HG02870 (cell line): ENCODE results near the gene AMACR.
"Not testable (repeated sequence)": the region's sequence is repeated elsewhere in the genome, so short reads cannot be mapped to it uniquely, and the experiment has no call there.

Experiments
- ATAC-seq: cut with Tn5 transposase; IDR thresholded peaks from one replicate; pipeline ENCODE4 v1.9.1; 2021; ENCODE audit warnings: mild to moderate bottlenecking, moderate library complexity; ENCODE audit not compliant: unreplicated experiment

AMACR gene

DNA sequence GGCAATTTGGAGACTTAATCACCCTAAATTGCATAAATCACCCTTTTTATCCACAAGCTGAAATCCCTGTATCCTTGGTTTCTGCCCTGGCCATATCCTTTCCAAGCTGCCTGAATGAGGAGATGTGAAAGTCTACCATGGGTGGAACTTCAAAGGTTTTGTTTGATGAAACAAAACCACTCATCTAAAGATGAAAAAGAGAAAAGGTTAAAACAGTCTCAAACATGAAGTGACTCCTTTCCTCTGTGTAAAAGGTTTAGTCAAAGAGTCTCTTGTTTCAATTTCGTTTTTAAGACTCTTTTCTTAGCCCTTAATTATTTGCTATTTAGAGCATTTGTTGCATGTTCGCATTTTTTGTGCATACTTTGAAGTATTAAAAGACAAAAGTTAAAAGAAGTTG is 34.6 kb downstream of the AMACR start:
- ATAC-seq, result peak; percentile 84

DNA sequence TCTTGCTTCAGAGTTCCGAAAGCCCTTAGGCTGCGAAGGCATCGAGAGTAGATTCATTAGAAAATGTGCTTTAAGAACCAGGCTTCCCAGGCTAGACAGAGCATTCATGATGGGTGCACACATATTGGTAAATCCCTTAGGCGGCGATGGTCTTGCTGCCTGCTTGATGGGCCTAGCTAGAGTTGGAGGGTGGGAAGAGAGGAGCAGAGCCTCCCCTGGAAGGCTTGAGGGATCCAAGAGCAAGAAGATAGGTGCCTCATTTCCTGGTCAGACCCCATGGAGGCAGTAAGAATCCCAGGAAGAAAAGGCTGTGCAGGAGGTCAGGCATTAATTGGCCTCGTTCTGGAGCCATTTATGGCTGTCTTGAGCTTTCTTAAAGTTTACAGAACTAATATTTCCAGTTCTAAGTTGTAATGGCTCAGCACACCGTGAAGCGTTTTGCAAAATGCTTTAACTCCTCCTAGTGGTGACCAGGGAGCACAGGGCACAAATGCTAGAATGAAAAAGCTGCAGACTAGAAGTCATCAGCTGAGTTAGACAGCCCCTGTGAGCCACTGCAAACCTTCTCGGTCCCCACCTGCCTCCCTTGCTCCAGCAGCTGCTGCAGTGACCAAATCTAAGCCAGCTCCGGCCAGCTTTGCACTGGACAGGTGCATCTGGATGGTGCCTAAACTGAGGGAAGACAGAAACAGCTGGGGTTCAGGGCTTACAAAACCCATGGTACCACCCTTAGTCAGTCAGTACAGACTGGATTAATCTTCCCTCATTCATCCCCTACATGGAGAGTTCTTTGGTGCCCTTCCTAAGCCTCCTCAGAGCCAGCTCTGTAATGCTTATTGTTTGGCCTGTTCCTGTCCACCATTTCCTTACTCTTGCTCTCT is 38.0 kb downstream of the AMACR start:
- ATAC-seq, result no peak

DNA sequence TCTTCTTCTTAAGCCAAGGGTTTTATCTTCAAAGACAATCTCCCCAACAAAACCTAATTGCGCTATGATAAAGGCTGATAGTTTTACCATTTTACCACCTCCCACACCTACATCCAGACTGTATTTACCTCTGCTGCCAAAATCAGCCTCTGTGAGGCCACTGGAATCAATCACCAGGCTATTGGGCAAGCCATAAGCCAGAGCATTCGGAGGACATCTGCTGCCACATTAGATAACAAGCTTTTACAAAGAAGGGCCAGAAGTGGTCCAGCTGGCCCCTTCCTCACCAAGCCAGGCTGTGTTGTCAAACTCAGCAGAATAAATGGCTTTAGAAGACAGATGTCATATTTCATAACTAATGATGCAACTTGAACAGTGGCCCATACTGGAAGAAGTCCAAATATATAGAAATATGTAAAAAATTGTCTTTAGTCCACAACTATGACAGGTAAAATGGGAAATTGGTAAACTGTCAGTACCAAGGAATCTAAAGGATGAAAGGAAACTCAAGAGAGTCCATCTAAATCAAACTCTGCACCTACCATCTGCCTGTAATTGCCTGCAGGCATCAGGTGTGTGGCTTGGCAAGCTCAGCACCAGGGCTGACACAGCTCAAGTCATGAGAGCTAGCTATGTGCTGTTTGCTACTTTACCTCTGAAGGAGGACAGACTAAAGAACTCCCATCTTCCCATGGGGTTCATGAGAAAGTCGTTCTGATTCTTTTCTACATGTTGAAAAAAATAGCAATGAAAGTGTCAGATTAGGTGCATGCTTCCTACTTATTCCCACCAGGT is 39.4 kb downstream of the AMACR start:
- no peak for ATAC-seq

DNA sequence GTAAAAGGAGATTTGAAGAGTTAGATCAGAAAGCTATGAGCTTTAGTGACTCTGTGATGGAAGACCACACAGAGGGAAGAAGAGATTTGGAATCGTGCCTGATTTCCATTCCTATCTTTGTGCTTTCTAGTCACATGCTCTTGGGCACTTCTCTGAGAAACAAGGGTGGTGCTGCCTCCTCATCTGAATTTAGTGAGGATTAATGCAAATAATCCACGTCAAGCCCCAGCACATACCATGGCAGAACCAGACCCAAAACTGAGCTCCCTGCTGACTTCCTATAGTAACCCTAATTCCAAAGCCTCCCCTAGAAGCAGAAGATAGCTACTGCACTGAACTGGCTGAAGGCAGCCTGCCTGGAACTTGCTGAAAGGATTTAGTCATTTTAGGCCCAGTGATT is 41.0 kb downstream of the AMACR start:
- no peak for ATAC-seq

DNA sequence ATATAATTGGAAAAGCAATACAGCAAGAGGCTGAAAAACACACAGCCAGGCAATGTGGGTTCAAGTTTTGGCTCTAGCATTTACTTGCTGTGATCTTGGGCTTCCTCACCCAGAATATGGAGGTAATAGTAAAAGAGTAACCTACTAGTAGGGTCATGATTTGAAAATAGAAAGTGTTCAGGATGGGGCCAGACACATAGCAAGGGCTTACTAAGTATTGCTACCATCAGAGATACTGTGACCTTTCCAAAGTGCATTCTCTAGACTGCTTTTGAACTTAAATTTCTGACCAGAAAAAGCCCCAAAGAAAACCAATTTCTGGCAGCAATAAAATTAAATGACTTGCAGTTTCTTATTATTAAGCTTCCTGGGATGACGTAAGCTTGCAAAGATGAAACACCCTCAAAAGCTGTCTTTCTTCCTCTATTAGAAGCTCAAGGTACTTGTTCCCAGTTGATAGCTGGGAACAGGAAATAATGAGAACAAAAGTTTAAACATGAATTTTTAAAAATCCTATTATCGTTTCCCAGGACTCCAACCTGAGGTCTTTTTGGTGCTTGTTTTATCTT is 43.6 kb downstream of the AMACR start:
- peak; percentile 63 for ATAC-seq

DNA sequence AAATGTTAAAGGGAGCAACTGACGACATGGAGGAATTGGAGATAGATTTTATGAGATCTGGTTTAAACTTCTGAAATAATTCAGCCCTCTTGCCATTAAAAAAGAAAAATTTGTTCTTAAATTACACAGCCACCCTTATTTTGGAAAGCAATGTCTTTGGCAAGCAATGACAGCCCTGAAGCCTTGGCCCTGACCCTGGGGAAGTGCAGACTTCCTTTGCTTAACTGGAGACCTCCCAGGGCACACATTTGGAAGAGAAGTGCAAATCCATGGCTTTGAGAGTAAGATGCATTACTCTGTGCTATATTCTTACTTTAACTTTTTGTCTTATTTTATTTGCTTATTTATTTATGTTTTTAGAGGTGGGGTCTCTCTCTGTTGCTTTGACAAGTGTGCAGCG is 49.7 kb downstream of the AMACR start:
- no peak for ATAC-seq

- ATAC-seq, result no peak
Measured at GRCh38 chr5:33957577-33958150, 50.2 kb downstream of the AMACR start.

GRCh38 chr5:33952175-33952574 is 55.7 kb downstream of the AMACR start:
- ATAC-seq, result not testable (repeated sequence)

- ATAC-seq, result no peak
Measured at GRCh38 chr5:33944543-33945132, 63.2 kb downstream of the AMACR start.

DNA sequence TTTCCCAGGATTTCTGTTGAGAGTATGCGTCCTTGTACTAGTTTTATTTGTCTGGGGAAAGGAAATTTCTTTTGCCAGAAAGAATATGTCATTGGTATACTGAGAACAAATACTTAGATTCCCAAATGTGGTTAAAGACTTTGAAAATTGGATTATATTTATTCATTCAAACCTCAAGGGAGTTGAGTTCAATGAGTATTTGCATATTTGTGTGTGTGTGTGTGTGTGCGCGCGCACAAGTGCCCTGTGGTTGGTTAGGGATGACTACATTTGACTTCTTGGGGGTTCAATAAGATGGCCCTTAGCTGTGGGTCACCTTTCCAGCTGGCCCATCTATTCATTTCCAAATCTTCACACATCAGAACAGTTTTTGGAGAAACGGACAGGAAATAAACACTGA is 66.8 kb downstream of the AMACR start:
- no peak for ATAC-seq

GRCh38 chr5:33939556-33940262 is 68.1 kb downstream of the AMACR start:
- ATAC-seq, result no peak

- no peak for ATAC-seq
Measured at GRCh38 chr5:33938881-33939280, 69.0 kb downstream of the AMACR start.

DNA sequence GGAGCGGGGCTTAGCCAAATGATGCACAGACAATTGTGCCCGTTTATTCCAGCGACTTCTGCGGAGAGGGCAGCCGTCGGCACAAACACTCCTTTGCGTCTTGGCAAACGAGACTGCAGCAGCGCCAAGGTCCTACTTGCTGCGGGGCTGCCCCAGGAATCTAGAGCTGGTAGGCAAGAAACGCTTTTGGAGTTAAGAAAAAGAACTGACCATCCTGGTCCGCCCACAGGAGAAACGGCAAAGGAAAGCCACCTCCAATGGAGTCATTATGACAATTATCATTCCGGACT is 69.4 kb downstream of the AMACR start:
- ATAC-seq, result no peak

DNA sequence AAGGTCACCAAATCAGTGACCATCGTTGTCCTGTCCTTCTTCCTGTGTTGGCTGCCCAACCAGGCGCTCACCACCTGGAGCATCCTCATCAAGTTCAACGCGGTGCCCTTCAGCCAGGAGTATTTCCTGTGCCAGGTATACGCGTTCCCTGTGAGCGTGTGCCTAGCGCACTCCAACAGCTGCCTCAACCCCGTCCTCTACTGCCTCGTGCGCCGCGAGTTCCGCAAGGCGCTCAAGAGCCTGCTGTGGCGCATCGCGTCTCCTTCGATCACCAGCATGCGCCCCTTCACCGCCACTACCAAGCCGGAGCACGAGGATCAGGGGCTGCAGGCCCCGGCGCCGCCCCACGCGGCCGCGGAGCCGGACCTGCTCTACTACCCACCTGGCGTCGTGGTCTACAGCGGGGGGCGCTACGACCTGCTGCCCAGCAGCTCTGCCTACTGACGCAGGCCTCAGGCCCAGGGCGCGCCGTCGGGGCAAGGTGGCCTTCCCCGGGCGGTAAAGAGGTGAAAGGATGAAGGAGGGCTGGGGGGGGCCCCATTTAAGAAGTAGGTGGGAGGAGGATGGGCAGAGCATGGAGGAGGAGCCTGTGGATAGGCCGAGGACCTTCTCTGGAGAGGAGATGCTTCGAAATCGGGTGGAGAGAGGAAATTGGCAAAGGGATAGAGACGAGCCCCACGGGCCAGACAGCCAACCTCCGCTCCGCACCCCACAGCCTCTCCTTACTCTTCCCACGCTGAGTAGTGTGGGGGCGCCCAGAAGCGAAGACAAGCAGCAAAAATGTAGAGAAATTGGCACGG is 69.9 kb downstream of the AMACR start:
- ATAC-seq, result no peak

DNA sequence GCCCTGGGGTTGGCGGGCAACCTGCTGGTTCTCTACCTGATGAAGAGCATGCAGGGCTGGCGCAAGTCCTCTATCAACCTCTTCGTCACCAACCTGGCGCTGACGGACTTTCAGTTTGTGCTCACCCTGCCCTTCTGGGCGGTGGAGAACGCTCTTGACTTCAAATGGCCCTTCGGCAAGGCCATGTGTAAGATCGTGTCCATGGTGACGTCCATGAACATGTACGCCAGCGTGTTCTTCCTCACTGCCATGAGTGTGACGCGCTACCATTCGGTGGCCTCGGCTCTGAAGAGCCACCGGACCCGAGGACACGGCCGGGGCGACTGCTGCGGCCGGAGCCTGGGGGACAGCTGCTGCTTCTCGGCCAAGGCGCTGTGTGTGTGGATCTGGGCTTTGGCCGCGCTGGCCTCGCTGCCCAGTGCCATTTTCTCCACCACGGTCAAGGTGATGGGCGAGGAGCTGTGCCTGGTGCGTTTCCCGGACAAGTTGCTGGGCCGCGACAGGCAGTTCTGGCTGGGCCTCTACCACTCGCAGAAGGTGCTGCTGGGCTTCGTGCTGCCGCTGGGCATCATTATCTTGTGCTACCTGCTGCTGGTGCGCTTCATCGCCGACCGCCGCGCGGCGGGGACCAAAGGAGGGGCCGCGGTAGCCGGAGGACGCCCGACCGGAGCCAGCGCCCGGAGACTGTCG is 70.7 kb downstream of the AMACR start:
- ATAC-seq, result no peak

DNA sequence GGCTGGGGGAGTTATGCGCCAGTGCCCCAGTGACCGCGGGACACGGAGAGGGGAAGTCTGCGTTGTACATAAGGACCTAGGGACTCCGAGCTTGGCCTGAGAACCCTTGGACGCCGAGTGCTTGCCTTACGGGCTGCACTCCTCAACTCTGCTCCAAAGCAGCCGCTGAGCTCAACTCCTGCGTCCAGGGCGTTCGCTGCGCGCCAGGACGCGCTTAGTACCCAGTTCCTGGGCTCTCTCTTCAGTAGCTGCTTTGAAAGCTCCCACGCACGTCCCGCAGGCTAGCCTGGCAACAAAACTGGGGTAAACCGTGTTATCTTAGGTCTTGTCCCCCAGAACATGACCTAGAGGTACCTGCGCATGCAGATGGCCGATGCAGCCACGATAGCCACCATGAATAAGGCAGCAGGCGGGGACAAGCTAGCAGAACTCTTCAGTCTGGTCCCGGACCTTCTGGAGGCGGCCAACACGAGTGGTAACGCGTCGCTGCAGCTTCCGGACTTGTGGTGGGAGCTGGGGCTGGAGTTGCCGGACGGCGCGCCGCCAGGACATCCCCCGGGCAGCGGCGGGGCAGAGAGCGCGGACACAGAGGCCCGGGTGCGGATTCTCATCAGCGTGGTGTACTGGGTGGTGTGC is 71.4 kb downstream of the AMACR start, which contains the start of gene RXFP3:
RXFP3 (plus strand) TSS at position 6 of the 636 bp plus-strand sequence; CDS start at position 361, 355 bp downstream.
- no peak for ATAC-seq
